Activated CD4-positive, alpha-beta memory T cell treated with anti-CD3 and anti-CD28 coated beads for 36 hours (primary cell): ENCODE data around the gene ADAMTSL1. TPM values are rescaled to one million over a fixed set of nuclear protein-coding genes. Genes with fewer than 3 reads are reported as not detected.

Experiments
- CTCF ChIA-PET: fragments of 350-600 bp; sonication (Branson Sonifier 250); formaldehyde crosslinking; loops from one replicate; lab custom pipeline; 2021; ENCODE audit warnings: antibody characterized with exemption, inconsistent platforms; lab: Charles Lee
- POLR2A ChIA-PET: fragments of 350-600 bp; sonication (Branson Sonifier 250); formaldehyde crosslinking; loops from one replicate; lab custom pipeline; 2021; ENCODE audit warnings: antibody characterized with exemption; lab: Charles Lee
- DNase-seq: peaks from one replicate; pipeline ENCODE4 v3.0.0-alpha.2; 2020
- H3K27ac Mint-ChIP-seq: one replicate; pipeline ENCODE4 v1.8.0; 2021; ENCODE audit warnings: mixed read lengths
- H3K27me3 Mint-ChIP-seq: one replicate; pipeline ENCODE4 v1.8.0; 2021; ENCODE audit warnings: mixed read lengths
- H3K36me3 Mint-ChIP-seq: one replicate; pipeline ENCODE4 v1.8.0; 2021; ENCODE audit warnings: mixed read lengths
- H3K4me1 Mint-ChIP-seq: one replicate; pipeline ENCODE4 v1.8.0; 2021; ENCODE audit warnings: low read depth, mixed read lengths
- H3K4me3 Mint-ChIP-seq: one replicate; pipeline ENCODE4 v1.8.0; 2021; ENCODE audit warnings: mild to moderate bottlenecking, mixed read lengths
- H3K9me3 Mint-ChIP-seq: one replicate; pipeline ENCODE4 v1.8.0; 2021; ENCODE audit warnings: mixed read lengths
- intact Hi-C: fragments of 100-400 bp; cut with micrococcal nuclease; formaldehyde crosslinking; loops from one replicate; pipeline ENCODE4 v1.15.1; 2023
- total RNA-seq, 2 experiments: library from RNA; stranded (reverse); gene quantifications; one replicate each; pipeline ENCODE4 v1.2.3, GENCODE V29; 2021

Gene ADAMTSL1
- total RNA-seq, 2 experiments from 2014 or later, result not detected

DNA sequence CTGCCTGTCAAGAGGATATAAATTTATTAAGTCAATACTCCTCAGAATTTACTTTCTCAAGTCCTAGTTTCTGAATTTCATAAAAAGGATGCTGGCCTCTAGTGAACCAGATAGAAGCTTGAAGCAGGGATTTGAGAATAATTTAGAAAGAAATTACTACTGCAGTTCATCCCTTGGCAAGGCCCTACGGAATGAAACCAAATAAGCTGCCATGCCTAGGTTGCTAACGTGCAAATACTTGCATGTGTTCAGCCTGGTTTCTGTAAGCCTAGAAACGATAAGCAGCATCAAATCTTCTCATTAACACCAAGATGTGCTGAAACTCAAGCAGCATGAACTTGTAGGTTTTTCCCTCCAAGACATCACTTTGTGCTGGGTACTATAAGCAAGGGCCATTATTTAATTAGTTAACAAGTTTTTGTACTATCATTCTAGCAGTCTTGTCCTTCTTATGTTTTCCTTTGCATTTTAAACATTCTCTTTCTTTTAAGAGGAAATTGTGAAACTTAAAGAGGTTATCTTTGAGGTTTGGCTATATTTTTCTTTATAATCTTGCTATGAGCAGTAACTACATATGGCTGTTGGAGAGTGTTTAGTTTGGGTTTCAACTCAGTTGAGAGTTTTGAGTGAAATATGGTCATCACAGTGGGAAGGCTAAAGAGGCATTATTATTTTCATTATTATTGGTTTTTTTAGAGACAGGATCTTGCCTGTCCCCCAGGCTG, 71.8 kb downstream of the ADAMTSL1 start:
- intact Hi-C loops, result no loop called here
- H3K36me3 Mint-ChIP-seq, result no peaks in the 10 kb centered on the region
- POLR2A ChIA-PET, result no interaction called here
- H3K9me3 Mint-ChIP-seq, result no peaks in the 10 kb centered on the region
- no peak overlapping the region for H3K4me3 Mint-ChIP-seq
- CTCF ChIA-PET, result no interaction called here
- H3K27ac Mint-ChIP-seq, result no peak overlapping the region
- H3K27me3 Mint-ChIP-seq, result no peaks in the 10 kb centered on the region
- no peak for DNase-seq
- H3K4me1 Mint-ChIP-seq, result no peaks in the 10 kb centered on the region

DNA sequence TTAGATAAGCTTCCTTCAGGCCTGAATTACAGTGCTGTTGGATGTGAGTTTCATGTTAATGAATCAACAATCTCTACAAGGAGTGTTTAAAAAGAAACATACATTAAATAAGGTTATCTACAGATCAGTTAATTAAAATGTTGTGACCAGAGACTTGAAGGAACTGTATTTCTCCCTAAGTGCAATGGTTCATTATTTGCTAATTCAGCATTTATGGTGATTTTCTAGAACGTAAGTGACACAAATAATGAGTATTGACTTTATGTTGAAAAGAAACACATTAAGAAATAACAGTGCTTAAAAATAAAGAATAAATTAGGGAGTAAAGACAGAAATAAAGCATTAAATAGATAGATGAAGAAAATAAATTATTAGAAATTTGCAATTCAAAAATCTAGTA, 74.5 kb downstream of the ADAMTSL1 start:
- Mint-ChIP-seq H3K36me3 (no peaks in the 10 kb centered on the region), H3K27ac (no peak overlapping the region), H3K4me1 (no peaks in the 10 kb centered on the region), H3K9me3 (no peaks in the 10 kb centered on the region), H3K27me3 (no peaks in the 10 kb centered on the region), H3K4me3 (no peak overlapping the region)
- intact Hi-C loops, result no loop called here
- ChIA-PET CTCF (no interaction called here), POLR2A (no interaction called here)
- DNase-seq, result no peak

DNA sequence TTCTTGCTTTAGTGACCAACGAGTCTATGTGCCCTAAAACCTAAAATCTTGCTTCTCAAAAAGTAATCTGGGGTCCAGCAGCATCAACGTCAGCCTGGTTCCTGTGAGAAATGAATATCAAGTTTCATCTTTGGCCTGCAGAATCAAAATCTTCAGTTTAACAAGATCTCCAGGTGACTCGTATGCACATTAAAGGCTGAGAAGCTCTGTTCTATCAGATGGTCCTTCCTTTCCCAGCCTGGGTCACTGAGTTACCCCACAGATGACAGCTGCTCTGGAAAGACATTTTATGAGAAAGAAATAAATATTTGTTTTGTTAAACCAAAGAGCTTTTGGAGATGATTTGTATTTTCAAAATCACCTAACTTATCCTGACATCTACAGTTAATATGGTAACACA, 75.8 kb downstream of the ADAMTSL1 start:
- no peak overlapping the region for H3K27ac Mint-ChIP-seq
- no peaks in the 10 kb centered on the region for H3K4me1 Mint-ChIP-seq
- no peak overlapping the region for H3K4me3 Mint-ChIP-seq
- intact Hi-C loops, result no loop called here
- H3K36me3 Mint-ChIP-seq, result no peaks in the 10 kb centered on the region
- no peaks in the 10 kb centered on the region for H3K9me3 Mint-ChIP-seq
- DNase-seq, result no peak
- ChIA-PET POLR2A (no interaction called here), CTCF (no interaction called here)
- no peaks in the 10 kb centered on the region for H3K27me3 Mint-ChIP-seq

- no peaks in the 10 kb centered on the region for H3K36me3 Mint-ChIP-seq
- no peak for DNase-seq
Observed at GRCh38 chr9:18550286-18550685, 76.3 kb downstream of the ADAMTSL1 start.

GRCh38 chr9:18554244-18554643, 80.3 kb downstream of the ADAMTSL1 start:
- POLR2A ChIA-PET, result no interaction called here
- intact Hi-C loops, result no loop called here

More at GRCh38 chr9:18550286-18550685, 76.3 kb downstream of the ADAMTSL1 start:
- Mint-ChIP-seq H3K4me3 (no peak overlapping the region), H3K27me3 (no peaks in the 10 kb centered on the region), H3K9me3 (no peaks in the 10 kb centered on the region), H3K4me1 (no peaks in the 10 kb centered on the region), H3K27ac (no peak overlapping the region)
- intact Hi-C loops, result no loop called here
- POLR2A ChIA-PET, result no interaction called here
- CTCF ChIA-PET, result no interaction called here

DNA sequence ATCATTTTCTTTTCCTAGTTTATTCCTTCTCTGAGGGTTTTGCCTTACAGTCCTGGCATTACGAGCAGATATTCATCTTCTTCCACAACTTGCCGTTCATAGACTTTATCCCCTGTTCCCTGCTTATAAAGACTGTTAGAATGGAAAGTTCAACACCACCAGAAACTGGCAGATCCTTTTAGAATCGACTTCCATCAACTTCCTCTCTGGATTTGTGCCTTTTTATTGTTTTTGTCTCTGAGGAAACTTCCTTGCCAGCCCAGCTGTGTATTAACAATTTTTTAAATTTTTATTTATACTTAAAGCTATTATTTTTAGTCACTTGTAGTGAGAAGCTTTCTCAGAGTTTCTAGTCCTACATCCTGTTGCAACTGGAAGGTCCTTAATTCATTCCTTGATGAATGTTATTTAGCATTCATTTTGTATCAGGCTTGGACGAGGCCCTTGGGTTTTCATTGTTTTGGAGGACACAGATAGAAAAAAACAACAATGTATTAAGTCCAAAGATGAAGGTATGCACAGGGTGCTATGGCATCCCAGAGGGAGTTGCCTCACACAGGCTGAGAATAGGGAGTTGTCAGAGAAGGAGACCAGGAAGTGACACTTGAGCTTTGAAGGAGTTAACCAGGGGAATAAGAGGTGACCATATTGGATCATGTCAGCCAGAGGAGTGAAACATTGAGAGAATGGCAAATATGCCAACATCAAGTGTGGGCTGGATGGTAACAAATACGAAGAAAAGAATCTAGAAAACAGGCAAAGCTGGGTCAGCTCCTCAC, 81.3 kb downstream of the ADAMTSL1 start:
- ChIA-PET POLR2A (no interaction called here), CTCF (no interaction called here)
- intact Hi-C loops, result no loop called here
- Mint-ChIP-seq H3K9me3 (peaks cover 6% of the 10 kb centered on the region), H3K36me3 (no peaks in the 10 kb centered on the region), H3K27me3 (no peaks in the 10 kb centered on the region), H3K27ac (no peak overlapping the region), H3K4me3 (no peak overlapping the region), H3K4me1 (no peaks in the 10 kb centered on the region)
- no peak for DNase-seq

More at GRCh38 chr9:18554244-18554643, 80.3 kb downstream of the ADAMTSL1 start:
- Mint-ChIP-seq H3K27ac (no peak overlapping the region), H3K27me3 (no peaks in the 10 kb centered on the region), H3K9me3 (no peaks in the 10 kb centered on the region), H3K4me1 (no peaks in the 10 kb centered on the region), H3K4me3 (no peak overlapping the region), H3K36me3 (no peaks in the 10 kb centered on the region)
- CTCF ChIA-PET, result no interaction called here
- no peak for DNase-seq

DNA sequence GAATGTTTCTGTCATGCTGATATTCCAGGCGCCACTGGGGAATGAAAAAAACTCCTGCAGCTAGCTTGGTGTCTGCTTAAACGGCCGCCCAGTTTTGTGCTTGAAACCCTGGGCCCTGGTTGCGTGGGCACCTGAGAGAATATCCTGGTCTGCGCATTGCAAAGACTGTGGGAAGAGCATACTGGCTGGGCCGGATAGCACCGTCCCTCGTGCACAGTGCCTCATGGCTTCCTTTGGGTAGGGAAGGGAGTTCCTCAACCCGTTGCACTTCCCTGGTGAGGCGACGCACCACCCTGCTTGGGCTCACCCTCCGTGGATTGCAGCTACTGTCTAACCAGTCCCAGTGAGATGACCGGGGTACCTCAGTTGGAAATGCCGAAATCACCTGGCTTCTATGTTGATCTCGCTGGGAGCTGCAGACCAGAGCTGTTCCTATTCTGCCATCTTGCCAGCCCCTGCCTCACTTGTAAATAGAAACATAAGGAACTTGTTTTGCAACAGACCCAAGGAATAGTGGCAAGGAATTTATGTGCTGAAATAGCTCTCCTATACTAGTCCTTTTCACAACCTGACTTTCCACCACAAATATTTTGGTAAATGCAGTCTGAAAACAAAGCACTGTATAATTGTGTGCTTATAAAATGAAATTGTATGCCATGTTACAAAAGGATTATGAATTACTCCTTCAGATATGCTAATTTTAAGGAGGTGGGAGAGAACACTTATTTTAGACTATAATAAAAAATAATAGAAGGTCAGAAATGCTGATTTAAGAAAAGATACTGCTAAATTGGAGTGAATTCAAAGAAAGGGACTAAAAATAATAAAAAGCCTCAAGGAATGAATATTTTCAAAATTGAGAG, 90.3 kb downstream of the ADAMTSL1 start:
- Mint-ChIP-seq H3K27ac (no peak overlapping the region), H3K9me3 (peaks cover 14% of the 10 kb centered on the region), H3K4me1 (no peaks in the 10 kb centered on the region), H3K4me3 (no peak overlapping the region), H3K27me3 (no peaks in the 10 kb centered on the region), H3K36me3 (no peaks in the 10 kb centered on the region)
- DNase-seq, result no peak
- CTCF ChIA-PET, result no interaction called here
- intact Hi-C loops, result no loop called here
- POLR2A ChIA-PET, result no interaction called here

- ChIA-PET CTCF (no interaction called here), POLR2A (no interaction called here)
- peaks cover 8% of the 10 kb centered on the region for H3K9me3 Mint-ChIP-seq
- H3K4me1 Mint-ChIP-seq, result no peaks in the 10 kb centered on the region
- H3K4me3 Mint-ChIP-seq, result no peak overlapping the region
- no peaks in the 10 kb centered on the region for H3K36me3 Mint-ChIP-seq
- no peaks in the 10 kb centered on the region for H3K27me3 Mint-ChIP-seq
- intact Hi-C loops, result no loop called here
- no peak for DNase-seq
- no peak overlapping the region for H3K27ac Mint-ChIP-seq
Observed at GRCh38 chr9:18566121-18566520, 92.2 kb downstream of the ADAMTSL1 start.

DNA sequence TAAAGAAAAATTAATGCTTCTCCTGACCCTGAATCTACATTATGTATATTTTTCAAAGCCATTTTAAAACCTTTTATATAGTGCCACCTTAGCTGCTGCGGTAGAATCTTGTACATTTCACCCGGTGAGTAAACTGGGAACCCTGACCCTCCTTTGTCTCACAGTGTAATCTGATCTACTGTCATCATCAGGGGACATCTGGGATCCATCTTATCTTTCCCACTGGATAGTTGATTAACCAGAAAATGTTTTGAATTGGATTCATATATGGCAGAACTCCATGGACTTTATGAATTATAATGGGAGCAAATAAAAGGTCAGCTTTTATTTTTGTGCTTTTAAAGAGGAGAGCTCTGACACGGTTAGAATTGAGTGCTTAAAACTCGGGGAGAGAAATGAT, 95.0 kb downstream of the ADAMTSL1 start:
- DNase-seq, result no peak
- POLR2A ChIA-PET, result no interaction called here
- Mint-ChIP-seq H3K36me3 (no peaks in the 10 kb centered on the region), H3K27me3 (no peaks in the 10 kb centered on the region), H3K27ac (no peak overlapping the region), H3K4me3 (no peak overlapping the region), H3K4me1 (no peaks in the 10 kb centered on the region), H3K9me3 (no peaks in the 10 kb centered on the region)
- intact Hi-C loops, result no loop called here
- CTCF ChIA-PET, result no interaction called here

GRCh38 chr9:18569941-18570630, 96.1 kb downstream of the ADAMTSL1 start:
- DNase-seq, result no peak
- no peaks in the 10 kb centered on the region for H3K36me3 Mint-ChIP-seq
- intact Hi-C loops, result no loop called here

GRCh38 chr9:18573021-18573556, 99.1 kb downstream of the ADAMTSL1 start:
- DNase-seq, result no peak
- no peak overlapping the region for H3K27ac Mint-ChIP-seq
- intact Hi-C loops, result no loop called here
- H3K27me3 Mint-ChIP-seq, result no peaks in the 10 kb centered on the region
- ChIA-PET CTCF (no interaction called here), POLR2A (no interaction called here)
- H3K36me3 Mint-ChIP-seq, result no peaks in the 10 kb centered on the region
- H3K9me3 Mint-ChIP-seq, result no peaks in the 10 kb centered on the region
- H3K4me3 Mint-ChIP-seq, result no peak overlapping the region
- no peaks in the 10 kb centered on the region for H3K4me1 Mint-ChIP-seq

More at GRCh38 chr9:18569941-18570630, 96.1 kb downstream of the ADAMTSL1 start:
- Mint-ChIP-seq H3K27ac (no peak overlapping the region), H3K4me1 (no peaks in the 10 kb centered on the region), H3K27me3 (no peaks in the 10 kb centered on the region), H3K4me3 (no peak overlapping the region), H3K9me3 (no peaks in the 10 kb centered on the region)
- POLR2A ChIA-PET, result no interaction called here
- CTCF ChIA-PET, result no interaction called here
